Subcutaneous adipose tissue (tissue), 4 donors: ENCODE measurements around the gene MAP2K5. TPM values are rescaled to one million over a fixed set of nuclear protein-coding genes. Genes with fewer than 3 reads are reported as not detected.

ENCODE experiments used
- total RNA-seq, 4 donors: library from RNA; depleted of rRNA; stranded (reverse); fragments of >200 nt; gene quantifications; one replicate each; pipeline ENCODE4 v1.1.0, GENCODE V29; 2016
- TF ChIP-seq, protein P1 (sequence below): fragments of 450-650 bp; IDR thresholded peaks from one replicate; pipeline ENCODE4 v1.5.1; 2016; ENCODE audit warnings: low read depth, mild to moderate bottlenecking, control low read depth, antibody characterized with exemption, moderate library complexity

The MAP2K5 gene
- total RNA-seq, 4 donors from 2014 or later, result 20.7 to 23.4 (median 22.3) TPM

DNA sequence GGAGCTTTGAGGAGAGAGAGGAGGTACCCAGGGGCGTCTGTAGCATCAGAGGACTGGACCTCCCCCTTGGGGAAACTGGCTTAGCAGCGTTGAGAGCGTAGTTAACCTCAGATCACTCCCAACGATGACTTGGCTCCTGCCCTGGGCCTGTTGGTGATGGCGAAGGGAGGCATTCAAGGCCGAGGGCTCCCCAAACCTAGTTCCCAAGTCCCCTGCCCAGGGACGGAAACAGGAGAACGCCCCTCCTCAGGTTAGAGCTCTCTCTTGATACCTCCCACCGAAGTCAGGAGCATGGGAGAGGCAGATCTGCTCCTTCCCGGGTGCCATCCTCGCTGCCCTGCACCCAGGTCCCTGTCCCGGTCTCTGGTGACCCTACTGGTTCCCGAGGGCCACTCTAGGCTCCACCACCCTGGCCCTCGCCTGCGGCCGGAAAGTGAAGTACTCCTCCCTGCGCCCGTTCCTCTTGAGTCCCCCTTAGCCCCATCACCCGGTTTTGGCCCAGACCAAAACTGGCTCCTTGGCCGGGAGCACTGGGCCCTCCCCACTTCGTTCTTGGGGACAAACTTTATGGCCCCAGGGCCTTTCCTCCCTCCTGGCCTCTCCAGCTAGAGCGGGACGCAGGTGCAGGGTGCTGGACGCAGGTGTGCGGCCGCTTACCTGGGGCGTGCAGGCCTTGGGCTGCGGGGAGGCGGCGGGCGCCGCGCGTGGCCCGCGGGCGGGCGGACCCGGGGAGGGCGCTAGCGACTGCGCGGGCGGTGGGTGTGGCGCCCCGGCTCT, 280.2 kb downstream of the MAP2K5 start:
- TF ChIP-seq, protein P1, sequence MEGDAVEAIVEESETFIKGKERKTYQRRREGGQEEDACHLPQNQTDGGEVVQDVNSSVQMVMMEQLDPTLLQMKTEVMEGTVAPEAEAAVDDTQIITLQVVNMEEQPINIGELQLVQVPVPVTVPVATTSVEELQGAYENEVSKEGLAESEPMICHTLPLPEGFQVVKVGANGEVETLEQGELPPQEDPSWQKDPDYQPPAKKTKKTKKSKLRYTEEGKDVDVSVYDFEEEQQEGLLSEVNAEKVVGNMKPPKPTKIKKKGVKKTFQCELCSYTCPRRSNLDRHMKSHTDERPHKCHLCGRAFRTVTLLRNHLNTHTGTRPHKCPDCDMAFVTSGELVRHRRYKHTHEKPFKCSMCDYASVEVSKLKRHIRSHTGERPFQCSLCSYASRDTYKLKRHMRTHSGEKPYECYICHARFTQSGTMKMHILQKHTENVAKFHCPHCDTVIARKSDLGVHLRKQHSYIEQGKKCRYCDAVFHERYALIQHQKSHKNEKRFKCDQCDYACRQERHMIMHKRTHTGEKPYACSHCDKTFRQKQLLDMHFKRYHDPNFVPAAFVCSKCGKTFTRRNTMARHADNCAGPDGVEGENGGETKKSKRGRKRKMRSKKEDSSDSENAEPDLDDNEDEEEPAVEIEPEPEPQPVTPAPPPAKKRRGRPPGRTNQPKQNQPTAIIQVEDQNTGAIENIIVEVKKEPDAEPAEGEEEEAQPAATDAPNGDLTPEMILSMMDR, result no peak

- TF ChIP-seq, protein P1, result no peak
These were observed 281.1 kb downstream of the MAP2K5 start for GRCh38 chr15:67823314-67824196.

- TF ChIP-seq, protein P1, result no peak
These were observed 281.9 kb downstream of the MAP2K5 start for GRCh38 chr15:67824197-67824968.

- TF ChIP-seq, protein P1, result no peak
These were observed 282.7 kb downstream of the MAP2K5 start, which contains the start of gene SKOR1 for GRCh38 chr15:67824976-67825880. Gene SKOR1, plus strand, starts transcription at chr15:67825509. Its CDS starts 94 bp downstream, at chr15:67825603.

DNA sequence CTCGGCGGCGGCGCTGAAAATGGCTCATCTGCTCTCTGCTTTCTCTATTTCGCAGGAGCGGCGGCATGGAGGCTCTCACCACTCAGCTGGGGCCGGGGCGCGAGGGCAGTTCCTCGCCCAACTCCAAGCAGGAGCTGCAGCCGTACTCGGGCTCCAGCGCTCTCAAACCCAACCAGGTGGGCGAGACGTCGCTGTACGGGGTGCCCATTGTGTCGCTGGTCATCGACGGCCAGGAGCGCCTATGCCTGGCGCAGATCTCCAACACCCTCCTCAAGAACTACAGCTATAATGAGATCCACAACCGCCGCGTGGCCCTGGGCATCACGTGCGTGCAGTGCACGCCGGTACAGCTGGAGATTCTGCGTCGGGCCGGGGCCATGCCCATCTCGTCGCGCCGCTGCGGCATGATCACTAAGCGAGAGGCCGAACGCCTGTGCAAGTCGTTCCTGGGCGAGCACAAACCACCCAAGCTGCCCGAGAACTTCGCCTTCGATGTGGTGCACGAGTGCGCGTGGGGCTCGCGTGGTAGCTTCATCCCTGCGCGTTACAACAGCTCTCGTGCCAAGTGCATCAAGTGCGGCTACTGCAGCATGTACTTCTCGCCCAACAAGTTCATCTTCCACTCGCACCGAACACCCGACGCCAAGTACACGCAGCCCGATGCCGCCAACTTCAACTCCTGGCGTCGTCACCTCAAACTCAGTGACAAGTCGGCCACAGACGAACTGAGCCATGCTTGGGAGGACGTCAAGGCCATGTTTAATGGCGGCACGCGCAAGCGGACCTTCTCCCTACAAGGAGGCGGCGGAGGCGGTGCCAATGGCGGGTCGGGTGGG, 283.6 kb downstream of the MAP2K5 start:
- TF ChIP-seq, protein P1, result no peak
